Body of pancreas (tissue), 4 donors: Measurements from ENCODE around the gene TEX2.

ENCODE experiments used
- POLR2A ChIP-seq, 3 donors: fragments of 450-650 bp; IDR thresholded peaks; one replicate each; pipeline ENCODE4 v1.6.1; 2016; ENCODE audit warnings: antibody characterized with exemption in 3 of 3, mild to moderate bottlenecking in 2 of 3
- TF ChIP-seq, protein P1 (sequence below), 7 experiments: fragments of 450-650 bp in 4 of 7; fragments of 200-600 bp in 3 of 7; sonication (generic) in 3 of 7; IDR thresholded peaks; one replicate each; pipeline ENCODE4 v1.5.1; 2016 to 2019; ENCODE audit warnings: antibody characterized with exemption in 7 of 7

DNA sequence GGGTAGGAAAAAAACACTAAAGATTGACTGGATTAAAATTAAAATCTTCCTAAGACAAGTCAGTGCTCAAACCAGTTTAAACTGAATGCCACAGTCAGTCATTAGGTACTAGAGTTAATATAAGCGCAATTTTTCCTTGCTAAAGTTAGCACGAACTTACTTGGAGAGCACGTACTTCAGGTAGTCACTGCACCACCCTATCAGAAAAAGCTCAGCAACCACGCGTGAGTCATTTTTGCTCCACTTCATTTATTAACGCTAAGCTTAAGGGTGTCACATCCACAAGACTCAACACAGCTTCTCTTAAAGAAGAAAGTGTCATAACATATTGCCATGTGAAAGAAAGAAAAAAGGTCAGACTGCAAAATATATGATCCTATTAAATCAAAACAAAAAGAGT lies 53.1 kb downstream of the TEX2 start:
- no peak for TF ChIP-seq POLR2A (IDR thresholded peaks at IDR 0.05)
- TF ChIP-seq, protein P1, sequence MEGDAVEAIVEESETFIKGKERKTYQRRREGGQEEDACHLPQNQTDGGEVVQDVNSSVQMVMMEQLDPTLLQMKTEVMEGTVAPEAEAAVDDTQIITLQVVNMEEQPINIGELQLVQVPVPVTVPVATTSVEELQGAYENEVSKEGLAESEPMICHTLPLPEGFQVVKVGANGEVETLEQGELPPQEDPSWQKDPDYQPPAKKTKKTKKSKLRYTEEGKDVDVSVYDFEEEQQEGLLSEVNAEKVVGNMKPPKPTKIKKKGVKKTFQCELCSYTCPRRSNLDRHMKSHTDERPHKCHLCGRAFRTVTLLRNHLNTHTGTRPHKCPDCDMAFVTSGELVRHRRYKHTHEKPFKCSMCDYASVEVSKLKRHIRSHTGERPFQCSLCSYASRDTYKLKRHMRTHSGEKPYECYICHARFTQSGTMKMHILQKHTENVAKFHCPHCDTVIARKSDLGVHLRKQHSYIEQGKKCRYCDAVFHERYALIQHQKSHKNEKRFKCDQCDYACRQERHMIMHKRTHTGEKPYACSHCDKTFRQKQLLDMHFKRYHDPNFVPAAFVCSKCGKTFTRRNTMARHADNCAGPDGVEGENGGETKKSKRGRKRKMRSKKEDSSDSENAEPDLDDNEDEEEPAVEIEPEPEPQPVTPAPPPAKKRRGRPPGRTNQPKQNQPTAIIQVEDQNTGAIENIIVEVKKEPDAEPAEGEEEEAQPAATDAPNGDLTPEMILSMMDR (IDR thresholded peaks at IDR 0.05) = no peak
